GM10847 (cell line): Measurements from ENCODE around the gene NOP16.

Experiments used
- POLR2A ChIP-seq: IDR thresholded peaks from 2 replicates; pipeline ENCODE4 v1.6.1; 2011; ENCODE audit not compliant: insufficient read length; ENCODE audit errors: extremely low read depth

The NOP16 gene

GRCh38 chr5:176359658-176360057 lies 28.7 kb downstream of the NOP16 start:
- TF ChIP-seq POLR2A = no peak

GRCh38 chr5:176356179-176356566 lies 32.2 kb downstream of the NOP16 start:
- no peak for TF ChIP-seq POLR2A

- TF ChIP-seq POLR2A = no peak
Observed at GRCh38 chr5:176355400-176356178, 32.8 kb downstream of the NOP16 start.

- TF ChIP-seq POLR2A = no peak
Observed at GRCh38 chr5:176353533-176353932, 34.9 kb downstream of the NOP16 start.

- no peak for TF ChIP-seq POLR2A
Observed at GRCh38 chr5:176352116-176352878, 36.1 kb downstream of the NOP16 start.

GRCh38 chr5:176350416-176350815 lies 38.0 kb downstream of the NOP16 start:
- no peak for TF ChIP-seq POLR2A

- no peak for TF ChIP-seq POLR2A
Observed at GRCh38 chr5:176342766-176343458, 45.5 kb downstream of the NOP16 start.

- no peak for TF ChIP-seq POLR2A
Observed at GRCh38 chr5:176342158-176342483, 46.3 kb downstream of the NOP16 start.

- TF ChIP-seq POLR2A = no peak
Observed at GRCh38 chr5:176341325-176342157, 46.9 kb downstream of the NOP16 start.

- no peak for TF ChIP-seq POLR2A
Observed at GRCh38 chr5:176339304-176339703, 49.1 kb downstream of the NOP16 start.

- no peak for TF ChIP-seq POLR2A
Observed at GRCh38 chr5:176337913-176338312, 50.5 kb downstream of the NOP16 start.

- no peak for TF ChIP-seq POLR2A
Observed at GRCh38 chr5:176334031-176334770, 54.2 kb downstream of the NOP16 start.
